Measurements from ENCODE around the gene SMIM33.
"Not testable (repeated sequence)": the region's sequence is repeated elsewhere in the genome, so short reads cannot be mapped to it uniquely, and the experiment has no call there.

Gene SMIM33

GRCh38 chr5:139457653-139458306 lies 13.0 kb upstream of the SMIM33 start:
- no peak for DNase-seq

DNA sequence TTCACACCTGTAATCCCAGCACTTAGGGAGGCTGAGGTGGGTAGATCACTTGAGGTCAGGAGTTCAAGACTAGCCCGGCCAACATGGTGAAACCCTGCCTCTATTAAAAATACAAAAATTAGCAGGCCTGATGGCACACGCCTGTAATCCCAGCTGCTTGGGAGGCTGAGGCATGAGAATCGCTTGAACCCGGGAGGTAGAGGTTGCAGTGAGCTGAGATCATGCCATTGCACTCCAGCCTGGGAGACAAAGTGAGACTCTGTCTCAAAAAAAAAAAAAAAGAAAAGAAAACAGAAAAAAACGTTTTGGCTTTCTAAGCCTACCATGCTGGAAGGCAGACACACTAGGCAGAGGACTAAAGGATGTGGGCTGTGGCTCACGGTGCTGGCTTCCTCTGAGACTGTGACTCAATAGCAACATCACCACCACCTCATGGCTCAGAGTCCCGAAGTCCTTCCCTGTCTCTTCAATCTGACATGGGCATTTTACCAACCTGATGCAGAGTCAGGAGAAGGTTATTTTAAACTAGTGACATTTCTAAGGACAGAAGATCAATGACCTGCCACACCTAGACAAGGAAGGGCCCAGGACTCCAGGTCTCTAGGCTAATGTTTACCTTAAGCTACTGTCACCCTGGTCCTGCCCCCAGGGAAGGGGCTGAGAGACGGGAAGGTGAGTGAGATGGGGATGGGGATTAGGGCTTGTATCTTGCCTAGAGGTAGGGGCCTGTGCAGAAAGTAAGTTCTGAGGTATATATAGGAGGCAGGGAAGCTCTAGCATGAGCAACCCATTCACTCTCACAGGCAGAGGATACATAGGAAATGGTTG lies 12.0 kb upstream of the SMIM33 start:
- DNase-seq = no peak

DNA sequence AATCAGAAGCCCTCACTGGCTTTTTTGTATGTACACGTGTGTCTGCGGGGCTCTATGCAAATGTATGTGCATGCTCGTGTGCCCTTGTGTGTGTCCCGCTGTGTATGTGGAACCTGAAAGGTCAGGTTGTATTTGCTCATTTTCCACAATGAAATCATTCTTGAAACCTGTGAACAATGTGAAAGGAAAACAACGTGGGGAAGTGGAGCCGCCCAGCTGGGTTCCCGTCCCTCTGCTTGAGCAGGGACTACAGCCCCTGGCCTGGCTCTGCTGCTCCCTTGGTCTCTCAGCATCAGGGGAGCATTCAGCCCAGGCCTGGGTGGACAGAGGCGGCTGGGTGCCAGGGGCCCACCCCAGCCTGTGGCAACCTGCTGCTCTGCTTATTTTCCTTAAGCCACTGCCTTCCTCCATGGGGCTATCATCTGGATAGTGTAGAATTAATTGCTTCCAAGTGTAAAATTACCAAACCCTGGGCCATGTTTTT lies 11.3 kb upstream of the SMIM33 start:
- DNase-seq = no peak

GRCh38 chr5:139460455-139460854 lies 10.3 kb upstream of the SMIM33 start:
- DNase-seq = no peak

GRCh38 chr5:139461176-139461575 lies 9.6 kb upstream of the SMIM33 start:
- no peak for DNase-seq

GRCh38 chr5:139461698-139462097 lies 9.1 kb upstream of the SMIM33 start:
- DNase-seq = no peak

- no peak for DNase-seq
Observed at GRCh38 chr5:139462586-139463276, 8.1 kb upstream of the SMIM33 start, which contains the start of gene ECSCR. Gene ECSCR (minus strand): TSS chr5:139462743. CDS start chr5:139462670, 73 bp downstream.

- DNase-seq = no peak
Observed at GRCh38 chr5:139468421-139468931, 2.3 kb upstream of the SMIM33 start.

- DNase-seq = no peak
Observed at GRCh38 chr5:139472386-139473030, 1.7 kb downstream of the SMIM33 start.

- no peak for DNase-seq
Observed at GRCh38 chr5:139473105-139473504, 2.3 kb downstream of the SMIM33 start.

DNA sequence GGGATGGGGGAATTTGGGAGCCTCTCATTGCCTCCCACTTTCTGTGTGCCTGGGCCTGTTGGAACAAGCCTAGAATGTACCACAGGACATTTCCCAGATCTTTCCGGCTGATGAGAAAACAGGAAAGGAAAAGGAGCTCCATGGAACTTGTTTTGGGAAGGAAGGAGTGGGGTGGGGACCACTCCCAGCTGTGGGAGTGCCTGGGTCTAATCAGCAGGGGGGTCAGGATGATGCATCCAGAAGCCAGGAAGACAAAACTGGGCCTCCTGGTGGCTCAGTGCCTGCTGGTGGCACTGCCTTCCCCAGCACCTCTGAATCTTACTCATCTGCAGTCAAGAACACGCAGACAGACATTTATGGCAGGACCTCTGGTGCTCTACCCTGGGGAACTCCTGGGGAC lies 2.8 kb downstream of the SMIM33 start:
- DNase-seq = no peak

DNA sequence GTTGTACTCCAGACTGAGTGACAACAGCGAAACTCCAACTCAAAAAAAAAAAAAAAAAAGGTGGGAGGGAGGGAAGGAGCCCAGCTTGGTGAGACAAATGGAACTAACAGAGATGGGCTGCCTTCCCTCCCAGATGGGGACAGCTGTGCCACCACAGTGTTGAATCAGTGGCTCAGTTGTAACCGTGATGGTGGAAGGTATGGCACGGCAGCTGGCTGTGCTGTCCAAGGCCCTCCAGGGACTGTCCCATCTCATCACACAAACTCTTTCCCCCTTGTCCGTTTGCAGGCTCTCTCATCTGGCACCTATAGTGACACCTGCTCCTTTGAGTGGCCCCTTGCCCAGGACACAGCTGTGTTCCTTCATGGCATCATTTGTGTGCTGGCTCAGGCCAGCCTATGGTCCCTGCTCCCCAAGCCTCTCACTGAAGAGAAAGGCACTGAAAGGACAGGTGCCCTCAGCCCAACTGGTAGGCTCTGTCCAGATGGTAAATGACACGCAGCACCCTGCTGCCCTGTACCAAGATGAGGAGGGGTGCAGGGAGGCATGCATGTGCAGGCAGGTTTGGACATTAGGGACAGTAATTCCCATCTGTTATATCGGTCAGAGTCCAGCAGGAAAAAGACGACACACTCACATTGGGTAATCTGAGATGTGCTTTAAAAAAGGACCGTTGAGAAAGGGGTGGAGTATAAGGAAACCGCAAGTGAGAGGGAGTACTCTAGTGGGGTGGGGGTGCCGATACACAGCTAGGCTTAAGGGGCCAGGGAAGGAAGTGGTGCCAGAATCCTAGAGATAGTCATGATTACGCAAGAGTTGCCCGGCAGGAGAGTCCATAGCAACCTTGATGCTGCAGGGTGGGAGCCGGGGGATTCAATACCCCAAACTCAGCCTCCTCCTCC lies 4.3 kb downstream of the SMIM33 start:
- DNase-seq = no peak

DNA sequence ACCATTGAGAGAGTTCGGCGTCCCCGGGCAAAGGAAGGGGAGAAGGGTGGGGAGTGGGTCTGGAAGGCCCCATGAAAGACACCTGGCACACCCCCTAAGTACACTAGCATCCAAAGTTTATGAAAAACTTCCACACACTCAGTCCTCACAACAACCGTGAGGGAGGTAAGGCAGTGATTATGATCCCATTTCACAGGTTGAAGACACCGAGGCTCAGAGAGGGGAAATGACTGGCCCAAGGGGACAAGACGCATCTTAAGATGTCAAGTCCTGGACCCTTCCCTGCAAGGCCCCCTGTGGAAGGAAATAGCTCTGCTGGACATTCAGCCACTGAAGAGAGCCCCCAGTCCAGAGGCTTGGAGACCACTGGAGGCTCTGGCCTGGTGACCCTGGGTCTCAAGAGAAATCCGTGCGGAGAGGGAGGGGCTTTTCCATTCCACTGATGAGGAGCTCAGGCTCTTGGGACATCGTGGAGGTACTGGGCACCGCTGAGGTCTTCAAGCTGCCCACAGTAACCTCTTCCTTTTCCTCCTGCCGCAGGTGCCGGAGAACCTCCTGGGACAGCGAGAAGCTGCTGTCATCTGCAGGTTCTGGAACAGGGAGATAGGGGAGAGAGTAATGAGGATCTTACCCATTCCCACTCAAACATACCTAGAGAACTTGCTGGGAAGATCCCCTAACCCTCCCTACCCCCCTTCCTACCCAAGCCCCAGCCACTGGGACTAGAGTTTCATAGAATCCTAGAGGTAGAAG lies 5.2 kb downstream of the SMIM33 start:
- DNase-seq = no peak

DNA sequence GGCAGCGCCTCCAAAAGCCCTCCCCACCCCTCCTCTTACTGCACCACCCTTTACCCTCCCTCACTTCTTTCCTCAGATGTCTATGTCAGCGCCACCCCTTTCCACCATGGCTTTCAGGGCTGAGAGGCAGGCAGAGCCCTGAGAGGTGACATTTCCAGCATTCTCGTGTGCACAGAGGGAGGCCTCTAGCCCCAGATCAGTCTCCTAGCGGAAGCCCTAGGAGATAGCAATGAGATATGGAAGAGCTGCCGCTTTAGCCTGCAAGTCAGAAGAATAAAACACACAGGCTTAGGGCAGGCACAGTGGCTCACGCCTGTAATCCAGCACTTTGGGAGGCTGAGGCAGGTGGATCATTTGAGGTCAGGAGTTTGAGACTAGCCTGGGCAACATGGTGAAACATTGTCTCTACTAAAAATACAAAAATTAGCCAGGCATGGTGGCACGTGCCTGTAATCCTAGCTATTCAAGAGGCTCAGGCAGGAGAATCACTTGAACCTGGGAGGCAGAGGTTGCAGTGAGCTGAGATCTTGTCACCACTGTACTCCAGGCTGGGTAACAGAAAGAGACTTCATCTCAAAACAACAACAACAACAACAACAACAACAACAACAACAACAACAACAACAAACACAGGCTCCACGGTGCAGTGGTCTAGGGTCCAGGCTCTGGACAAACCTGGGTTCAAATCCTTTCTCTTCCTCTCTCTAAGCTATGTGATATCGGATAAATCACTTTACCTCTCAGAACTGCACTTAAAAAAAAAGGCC lies 8.0 kb downstream of the SMIM33 start:
- not testable (repeated sequence) for DNase-seq

- not testable (repeated sequence) for DNase-seq
Observed at GRCh38 chr5:139479729-139480128, 8.9 kb downstream of the SMIM33 start.

GRCh38 chr5:139481122-139481533 lies 10.3 kb downstream of the SMIM33 start:
- DNase-seq = no peak

DNA sequence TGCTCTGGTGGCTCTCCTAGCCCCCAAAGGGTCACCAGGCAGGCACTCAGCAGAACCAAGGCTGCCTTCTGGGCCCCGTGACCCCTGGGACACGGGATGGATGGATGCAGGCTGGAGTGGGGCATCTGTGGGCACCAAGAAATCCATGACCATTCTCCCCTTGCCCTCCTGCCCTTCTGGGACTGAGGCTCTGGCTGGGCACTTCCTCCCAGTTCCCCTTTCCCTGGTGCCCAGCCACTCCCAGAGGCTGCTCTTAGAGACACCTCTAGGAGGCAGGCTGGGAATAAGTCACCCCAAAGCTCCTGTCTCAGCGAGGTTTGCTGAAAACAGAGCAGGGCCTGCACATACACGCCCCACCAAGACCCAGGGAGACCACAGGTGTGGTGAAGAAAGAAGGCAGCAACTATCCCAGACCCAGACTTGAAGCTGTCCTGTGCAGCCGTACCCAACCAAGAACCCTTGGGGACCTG lies 10.8 kb downstream of the SMIM33 start:
- no peak for DNase-seq

DNA sequence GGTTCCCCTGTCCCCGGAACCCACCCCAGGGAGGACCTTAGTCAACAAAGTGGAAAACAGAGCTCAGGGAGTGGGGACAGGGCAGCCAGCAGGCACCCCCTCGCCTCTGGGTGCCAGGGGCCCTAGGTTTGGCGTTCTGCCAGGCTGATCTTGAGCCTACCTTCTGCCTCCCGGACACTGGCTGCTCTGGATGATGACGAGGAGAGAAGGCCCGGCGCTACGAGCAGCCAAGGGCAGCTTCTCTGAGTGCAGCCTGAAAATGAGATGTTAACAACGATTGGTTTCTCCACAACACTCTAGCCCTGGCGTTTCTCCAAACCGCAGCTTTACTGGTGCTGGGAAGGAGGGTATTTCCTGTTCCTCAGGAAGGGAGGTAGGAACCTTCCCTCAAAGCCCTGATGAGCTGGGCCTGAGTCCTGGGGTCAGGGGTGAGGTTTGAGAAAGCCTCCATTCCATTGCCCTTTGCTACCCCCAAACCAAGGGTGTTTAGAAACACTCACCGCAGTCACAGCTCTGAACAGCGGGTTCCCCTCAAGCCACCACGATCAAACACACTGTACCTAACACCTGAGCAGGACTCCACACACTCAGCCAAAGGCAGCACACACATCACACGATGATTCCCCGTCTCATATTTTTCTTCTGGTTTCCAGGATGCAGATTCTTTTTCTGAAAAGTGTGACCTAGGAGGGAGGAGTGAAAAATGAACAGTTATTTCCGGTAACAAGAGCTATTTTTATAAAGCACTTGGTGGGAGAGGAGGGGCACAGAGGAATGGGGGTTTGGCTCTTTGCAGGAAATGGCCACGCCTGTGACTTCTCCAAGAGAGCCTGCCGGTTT lies 11.5 kb downstream of the SMIM33 start, which contains the start of gene STING1:
Gene STING1 (minus strand): TSS at position 709 of the 840 bp plus-strand sequence. CDS start 1,054 bp downstream, outside the sequence.
- no peak for DNase-seq

- DNase-seq = not testable (repeated sequence)
Observed at GRCh38 chr5:139482890-139483208, 12.0 kb downstream of the SMIM33 start.

Measured in NCI-H1417 treated with DMSO at 0.1 percent for 48 hours (cell line).